C4-2B (cell line): Measurements from ENCODE around the gene DCLK1.

Experiments
- ZFX ChIP-seq: fragments of 450-650 bp; IDR thresholded peaks from 2 replicates; pipeline ENCODE4 v1.6.1; 2017
- TF ChIP-seq, protein P1 (sequence below): fragments of 450-650 bp; conservative IDR thresholded peaks from 2 replicates; pipeline ENCODE4 v1.5.1; 2017; ENCODE audit warnings: mild to moderate bottlenecking

DNA sequence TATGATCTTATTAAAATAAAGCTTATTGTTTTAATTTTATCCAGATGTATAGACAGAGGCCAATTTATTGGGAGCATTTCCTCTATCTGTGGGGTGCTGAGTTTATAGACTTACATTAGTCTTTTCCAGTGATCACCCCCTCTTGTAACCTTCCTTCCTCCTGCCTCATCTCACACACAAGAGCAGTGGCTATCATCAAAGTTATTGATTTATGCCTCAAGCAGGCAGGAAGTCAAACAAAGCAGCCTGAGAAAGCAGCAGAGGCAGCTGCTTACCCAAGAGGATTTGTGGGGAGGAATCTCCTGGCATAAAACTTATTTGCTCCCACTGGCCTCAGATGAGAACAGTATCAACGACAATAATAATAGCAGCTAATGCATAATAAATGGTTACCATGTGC, 26.3 kb upstream of the DCLK1 start:
- TF ChIP-seq, protein P1, sequence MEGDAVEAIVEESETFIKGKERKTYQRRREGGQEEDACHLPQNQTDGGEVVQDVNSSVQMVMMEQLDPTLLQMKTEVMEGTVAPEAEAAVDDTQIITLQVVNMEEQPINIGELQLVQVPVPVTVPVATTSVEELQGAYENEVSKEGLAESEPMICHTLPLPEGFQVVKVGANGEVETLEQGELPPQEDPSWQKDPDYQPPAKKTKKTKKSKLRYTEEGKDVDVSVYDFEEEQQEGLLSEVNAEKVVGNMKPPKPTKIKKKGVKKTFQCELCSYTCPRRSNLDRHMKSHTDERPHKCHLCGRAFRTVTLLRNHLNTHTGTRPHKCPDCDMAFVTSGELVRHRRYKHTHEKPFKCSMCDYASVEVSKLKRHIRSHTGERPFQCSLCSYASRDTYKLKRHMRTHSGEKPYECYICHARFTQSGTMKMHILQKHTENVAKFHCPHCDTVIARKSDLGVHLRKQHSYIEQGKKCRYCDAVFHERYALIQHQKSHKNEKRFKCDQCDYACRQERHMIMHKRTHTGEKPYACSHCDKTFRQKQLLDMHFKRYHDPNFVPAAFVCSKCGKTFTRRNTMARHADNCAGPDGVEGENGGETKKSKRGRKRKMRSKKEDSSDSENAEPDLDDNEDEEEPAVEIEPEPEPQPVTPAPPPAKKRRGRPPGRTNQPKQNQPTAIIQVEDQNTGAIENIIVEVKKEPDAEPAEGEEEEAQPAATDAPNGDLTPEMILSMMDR: no peak
- TF ChIP-seq ZFX: no peak
